Measurements from ENCODE around the gene ABCB8.
A peak's percentile ranks its signal among the peaks of the same experiment; 100 is the strongest.

- TF ChIP-seq CTCF (IDR thresholded peaks at IDR 0.05; ENCODE audit: extremely low read depth in 1 of 2, insufficient read depth in 1 of 2, low read depth in 1 of 2, low read length in 2 of 2) (peak in 1 of 2 donors; percentile 16), JUN (IDR thresholded peaks at IDR 0.05; ENCODE audit: borderline replicate concordance, insufficient read depth, insufficient read length, low read depth) (no peak)
Observed at GRCh38 chr7:151009327-151010036, 18.8 kb upstream of the ABCB8 start.

Measured in endothelial cell of umbilical vein (primary cell).